Activated CD8-positive, alpha-beta memory T cell treated with anti-CD3 and anti-CD28 coated beads, Interleukin-2, amount 50 U/mL, for 1 hour (primary cell): ENCODE measurements around the gene XRCC3.

ENCODE experiments used
- DNase-seq: peaks from one replicate; pipeline ENCODE4 v3.0.0-alpha.2; 2020; ENCODE audit errors: extremely low read depth

The XRCC3 gene

DNA sequence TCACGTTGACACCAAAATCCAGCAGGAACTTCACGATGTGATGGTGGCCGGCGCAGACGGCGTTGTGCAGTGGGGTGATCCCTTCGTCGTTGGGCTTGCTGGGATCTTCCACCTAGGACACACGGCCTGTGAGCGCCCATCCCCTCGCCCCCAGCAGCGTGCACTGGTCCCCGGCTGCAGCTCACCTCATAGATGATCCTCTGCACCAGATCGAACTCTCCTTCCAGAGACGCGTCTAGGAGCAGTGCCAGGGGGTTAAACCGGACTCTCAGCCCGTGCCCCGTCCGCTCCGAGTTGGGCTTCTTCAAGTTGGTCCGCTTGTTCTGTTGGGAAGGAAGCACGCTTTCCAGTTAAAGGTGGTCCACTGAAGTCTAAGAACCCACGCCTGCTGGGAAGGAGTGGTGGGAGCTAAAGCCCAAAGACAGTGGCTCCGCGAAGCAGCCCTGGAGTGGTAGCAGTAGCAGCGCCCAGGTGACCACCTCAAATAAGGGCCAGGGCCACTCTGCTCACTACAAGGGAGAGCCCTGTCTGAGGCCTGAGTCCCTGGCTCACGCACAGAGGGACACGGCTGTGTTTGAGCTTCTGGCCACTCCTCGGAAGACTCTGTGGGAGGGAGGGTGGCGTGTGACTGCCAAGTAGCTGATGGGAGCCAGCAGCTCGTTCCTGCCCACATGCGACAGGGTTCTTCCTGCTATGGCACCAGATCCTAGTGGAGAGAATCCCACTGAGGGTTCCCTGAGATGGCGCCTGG lies 23.6 kb upstream of the XRCC3 start:
- no peak for DNase-seq

DNA sequence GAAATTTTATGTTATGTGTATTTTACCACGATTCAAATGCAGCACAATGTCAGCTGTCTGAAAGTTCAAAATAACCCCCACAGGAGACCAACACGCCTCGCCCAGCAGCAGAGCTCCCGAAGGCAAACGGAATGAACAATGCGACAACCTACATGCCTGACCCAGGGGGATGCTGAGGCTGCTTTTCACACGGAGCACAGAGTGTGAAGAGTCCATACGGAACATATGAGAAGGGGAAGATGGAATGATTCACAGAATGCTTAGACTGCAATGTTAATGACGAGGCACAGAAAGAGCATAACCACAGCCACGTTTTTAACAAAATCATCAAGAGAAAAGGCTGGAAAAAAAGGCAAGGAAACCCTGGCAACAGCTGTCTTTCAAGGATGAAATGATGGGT lies 22.9 kb upstream of the XRCC3 start:
- no peak for DNase-seq

DNA sequence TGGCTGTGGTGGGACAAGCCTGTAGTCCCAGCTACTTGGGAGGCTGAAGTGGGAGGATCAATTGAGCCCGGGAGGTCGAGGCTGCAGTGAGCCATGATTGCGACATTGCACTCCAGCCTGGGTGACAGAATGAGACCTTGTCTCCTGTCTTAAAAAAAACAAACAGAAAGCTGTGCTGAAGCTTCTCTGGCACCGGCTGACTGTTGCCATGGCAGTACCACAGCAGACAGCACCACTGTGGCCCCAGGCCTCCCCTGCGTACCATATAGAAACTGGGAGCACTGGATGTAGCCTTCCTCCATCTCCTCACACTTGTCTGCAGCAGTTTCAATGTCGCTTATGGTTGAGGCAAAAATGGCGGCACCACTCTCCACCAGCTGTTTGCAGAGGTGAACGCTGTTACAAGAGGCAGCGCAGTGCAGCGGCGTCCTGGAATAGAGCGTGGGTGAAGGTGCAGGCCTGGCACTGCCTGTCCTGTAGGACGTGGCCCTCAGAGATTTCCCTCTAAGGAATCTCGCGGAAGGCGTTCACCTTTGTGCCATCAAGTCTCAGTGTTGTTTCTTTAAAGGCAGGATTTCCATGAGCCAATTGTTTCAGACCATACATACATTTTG lies 22.3 kb upstream of the XRCC3 start:
- DNase-seq, result no peak

- no peak for DNase-seq
Observed at GRCh38 chr14:103736546-103737431, 21.5 kb upstream of the XRCC3 start.

GRCh38 chr14:103735815-103736545 lies 20.7 kb upstream of the XRCC3 start:
- no peak for DNase-seq

DNA sequence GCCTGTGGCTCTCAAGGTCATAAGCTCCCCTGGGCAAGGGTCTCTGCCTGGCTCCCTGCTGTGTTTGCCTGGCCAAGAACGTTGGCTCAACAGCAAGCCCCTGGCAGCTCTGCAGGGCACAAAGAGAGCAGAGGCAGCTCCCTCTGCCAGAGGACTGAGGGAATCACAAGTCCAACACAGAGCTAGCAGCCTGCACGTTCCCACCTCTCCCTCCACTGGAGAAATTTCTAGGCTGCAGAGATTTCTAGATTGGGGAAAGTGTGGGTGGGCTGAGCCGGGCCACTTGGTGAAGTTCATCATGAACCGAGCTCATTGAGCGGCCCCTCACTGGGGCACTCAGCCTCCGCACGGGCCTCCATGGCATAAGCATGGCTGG lies 20.2 kb upstream of the XRCC3 start:
- DNase-seq, result no peak

- DNase-seq, result no peak
Observed at GRCh38 chr14:103735022-103735421, 19.8 kb upstream of the XRCC3 start.

- no peak for DNase-seq
Observed at GRCh38 chr14:103734081-103734888, 19.0 kb upstream of the XRCC3 start.

DNA sequence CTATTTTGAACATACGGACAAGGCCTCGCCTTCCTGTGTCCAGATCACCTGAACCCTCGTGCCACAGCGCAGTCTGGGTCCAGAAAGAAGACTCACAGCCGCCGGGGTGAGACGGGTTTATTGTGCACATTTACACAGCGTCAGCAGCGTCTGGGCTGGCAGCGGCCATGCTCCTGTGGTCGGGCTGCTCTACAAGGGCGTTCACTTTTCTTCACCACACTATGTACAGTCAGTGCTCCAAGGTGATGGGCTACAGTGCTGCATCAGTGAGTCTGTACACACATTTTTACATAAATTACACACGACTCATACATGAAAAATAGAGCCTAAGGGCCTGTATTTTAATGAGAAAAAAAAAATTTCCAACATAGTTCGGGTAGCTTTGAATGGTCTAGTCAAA lies 18.4 kb upstream of the XRCC3 start:
- DNase-seq, result no peak

GRCh38 chr14:103732868-103733620 lies 17.8 kb upstream of the XRCC3 start:
- no peak for DNase-seq

DNA sequence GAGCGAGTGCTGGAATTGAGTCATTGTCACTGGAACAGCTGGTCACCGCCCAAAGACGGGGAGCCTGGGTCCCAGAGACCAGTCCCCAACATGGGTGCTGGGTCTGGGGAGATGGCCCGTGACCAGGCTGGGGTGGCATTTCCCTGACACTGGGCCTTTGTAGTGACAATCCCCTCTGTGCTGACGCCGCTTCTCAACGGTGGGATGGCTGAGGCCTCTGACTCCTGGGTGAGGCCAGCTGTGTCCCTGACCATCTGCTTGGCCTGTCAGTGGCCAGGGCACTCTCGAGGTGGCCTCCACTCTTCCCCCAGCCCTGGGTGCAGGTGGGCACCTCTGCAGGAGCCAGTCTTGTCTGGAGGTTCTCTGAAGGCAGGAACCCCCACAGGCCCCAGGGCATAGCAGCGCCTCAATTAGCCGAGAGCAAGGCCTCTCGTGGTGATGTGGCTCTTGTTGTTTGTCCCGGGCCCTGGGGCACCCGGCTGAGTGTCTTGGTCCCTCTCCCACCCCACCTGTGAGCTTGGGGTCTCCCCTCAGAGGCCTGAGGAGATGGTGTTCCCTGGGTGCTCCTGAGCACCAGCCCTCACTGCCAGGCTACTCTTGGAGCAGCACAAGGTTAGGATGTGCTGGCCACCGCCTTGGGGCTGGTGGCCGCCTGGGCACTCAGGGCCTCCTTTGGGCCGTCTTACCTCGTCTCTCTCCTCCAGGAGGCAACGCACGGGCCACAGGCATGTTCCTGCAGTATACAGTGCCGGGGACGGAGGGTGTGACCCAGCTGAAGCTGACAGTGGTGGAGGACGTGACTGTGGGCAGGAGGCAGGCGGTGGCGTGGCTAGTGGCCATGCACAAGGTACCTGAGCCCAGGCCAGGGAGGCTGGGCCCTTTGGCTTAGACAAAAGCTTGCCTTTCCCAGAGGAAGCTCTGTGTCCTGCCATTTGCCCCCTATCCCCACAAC lies 16.9 kb upstream of the XRCC3 start:
- DNase-seq, result no peak

GRCh38 chr14:103731481-103731880 lies 16.2 kb upstream of the XRCC3 start:
- no peak for DNase-seq

- no peak for DNase-seq
Observed at GRCh38 chr14:103730490-103731035, 15.3 kb upstream of the XRCC3 start.

- DNase-seq, result no peak
Observed at GRCh38 chr14:103729496-103730448, 14.5 kb upstream of the XRCC3 start.

GRCh38 chr14:103728721-103729120 lies 13.5 kb upstream of the XRCC3 start:
- DNase-seq, result no peak

DNA sequence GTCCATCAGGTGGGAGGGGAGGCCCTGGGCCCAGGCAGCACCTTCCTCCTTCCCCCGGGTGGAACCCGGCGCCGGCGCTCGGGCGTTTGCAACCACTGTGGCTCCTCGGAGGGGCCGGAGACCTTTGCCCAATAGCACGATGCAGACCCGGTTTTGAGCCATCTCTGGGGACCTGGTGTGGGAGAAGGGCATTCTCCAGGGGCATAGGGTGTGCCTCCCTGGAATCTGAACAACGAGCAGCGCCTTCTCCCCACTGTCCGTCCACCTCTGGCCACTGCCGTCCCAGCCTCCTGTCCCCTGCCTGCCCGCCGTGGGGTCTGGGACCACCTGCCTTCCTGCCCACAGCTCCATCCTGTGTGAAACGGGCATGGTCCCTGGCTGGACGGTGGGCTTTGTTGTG lies 12.9 kb upstream of the XRCC3 start:
- DNase-seq, result no peak

GRCh38 chr14:103727313-103727980 lies 12.2 kb upstream of the XRCC3 start:
- DNase-seq, result no peak
